SK-N-SH (cell line): Measurements from ENCODE around the gene FMO5. TPM values are rescaled to one million over a fixed set of nuclear protein-coding genes. Genes with fewer than 3 reads are reported as not detected.

Source experiments
- CTCF ChIA-PET: fragments of 300-600, 350-600 bp; formaldehyde crosslinking; extraction: SDS; loops from one replicate; lab custom pipeline; 2021; lab: Yijun Ruan, JAX
- POLR2A ChIA-PET: fragments of 350-600 bp; sonication (Branson Sonifier 250); formaldehyde crosslinking; extraction: SDS; loops from one replicate; lab custom pipeline; 2020; ENCODE audit warnings: antibody characterized with exemption, inconsistent platforms; lab: Yijun Ruan, JAX
- DNase-seq: peaks from one replicate; pipeline ENCODE4 v3.0.0; 2012
- H2AFZ ChIP-seq: fragments of 200-600 bp; sonication (generic); 2 replicates; pipeline ENCODE4 v1.8.1; 2016; ENCODE audit warnings: antibody characterized with exemption, mild to moderate bottlenecking, low read depth
- H3F3A ChIP-seq: fragments of 200-600 bp; sonication (generic); replicated peaks from 2 replicates; pipeline ENCODE3; 2016; ENCODE audit warnings: antibody characterized with exemption, mild to moderate bottlenecking; ENCODE audit not compliant: insufficient read depth
- H3K27ac ChIP-seq, 2 experiments: fragments of 200-500 bp in 1 of 2; fragments of 200-600 bp in 1 of 2; sonication (Bioruptor generic) in 1 of 2; sonication (generic), shearing (Covaris generic) in 1 of 2; 2 replicates each; pipeline versions ENCODE4 v1.5.1 to v1.6.1; 2014 to 2016; ENCODE audit warnings: low read depth in 2 of 2, inconsistent platforms in 1 of 2, low read length in 1 of 2, mild to moderate bottlenecking in 1 of 2, mixed read lengths in 1 of 2
- H3K27me3 ChIP-seq: fragments of 200-600 bp; sonication (generic), shearing (Covaris generic); 2 replicates; pipeline ENCODE4 v1.6.1; 2016; ENCODE audit warnings: mixed run types; ENCODE audit not compliant: insufficient read depth
- H3K36me3 ChIP-seq, 2 experiments: fragments of 200-500 bp in 1 of 2; fragments of 200-600 bp in 1 of 2; sonication (Bioruptor generic) in 1 of 2; sonication (generic) in 1 of 2; replicated peaks in 1 of 2; 2 replicates each; pipeline versions ENCODE3 to v1.5.1; 2014 to 2016; ENCODE audit warnings: low read length in 1 of 2, mild to moderate bottlenecking in 1 of 2; ENCODE audit not compliant: insufficient read depth in 2 of 2, control insufficient read depth in 1 of 2
- H3K4me1 ChIP-seq, 2 experiments: fragments of 200-500 bp in 1 of 2; fragments of 200-600 bp in 1 of 2; sonication (Bioruptor generic) in 1 of 2; sonication (generic), shearing (Covaris generic) in 1 of 2; 2 replicates each; pipeline versions ENCODE4 v1.5.1 to v1.6.1; 2014 to 2016; ENCODE audit warnings: low read depth in 1 of 2, low read length in 1 of 2, mixed run types in 1 of 2; ENCODE audit not compliant: insufficient read depth in 2 of 2, control insufficient read depth in 1 of 2
- H3K4me2 ChIP-seq: fragments of 200-600 bp; sonication (generic), shearing (Covaris generic); 2 replicates; pipeline ENCODE4 v1.6.1; 2017; ENCODE audit warnings: mixed run types
- H3K4me3 ChIP-seq, 2 experiments: fragments of 200-500 bp in 1 of 2; fragments of 200-600 bp in 1 of 2; sonication (Bioruptor generic) in 1 of 2; sonication (generic), shearing (Covaris generic) in 1 of 2; 2 replicates each; pipeline versions ENCODE4 v1.5.1 to v1.8.1; 2014 to 2016; ENCODE audit warnings: low read depth in 2 of 2, inconsistent platforms in 1 of 2, low read length in 1 of 2, mild to moderate bottlenecking in 1 of 2, mixed read lengths in 1 of 2, moderate library complexity in 1 of 2
- H3K79me2 ChIP-seq: fragments of 200-600 bp; sonication (generic); 2 replicates; pipeline ENCODE4 v1.8.1; 2017; ENCODE audit warnings: mild to moderate bottlenecking; ENCODE audit not compliant: insufficient read depth
- H3K9ac ChIP-seq: fragments of 200-600 bp; sonication (generic); 2 replicates; pipeline ENCODE4 v1.6.1; 2017; ENCODE audit warnings: mixed run types
- H3K9me2 ChIP-seq: fragments of 200-600 bp; sonication (generic); 2 replicates; pipeline ENCODE4 v1.6.1; 2017; ENCODE audit warnings: mixed run types
- H3K9me3 ChIP-seq: fragments of 200-600 bp; sonication (generic); 2 replicates; pipeline ENCODE4 v1.6.1; 2017; ENCODE audit warnings: mixed run types, mild to moderate bottlenecking, moderate library complexity
- H4K20me1 ChIP-seq: fragments of 200-600 bp; sonication (generic); 2 replicates; pipeline ENCODE4 v1.6.1; 2017; ENCODE audit warnings: mild to moderate bottlenecking, mixed run types; ENCODE audit not compliant: insufficient read depth
- CTCF ChIP-seq: fragments of 200-600 bp; sonication (generic); IDR thresholded peaks from 2 replicates; pipeline ENCODE4 v1.6.1; 2017; ENCODE audit warnings: antibody characterized with exemption, mild to moderate bottlenecking, moderate library complexity
- FOSL2 ChIP-seq: IDR thresholded peaks from 2 replicates; pipeline ENCODE4 v1.4.0; 2012; ENCODE audit warnings: low read depth, mild to moderate bottlenecking, moderate library complexity, borderline replicate concordance
- FOXJ3 ChIP-seq: sonication (generic); formaldehyde crosslinking; IDR thresholded peaks from 2 replicates; pipeline ENCODE4 v1.5.1; 2020; ENCODE audit warnings: mild to moderate bottlenecking, missing genetic modification reagents
- FOXM1 ChIP-seq: IDR thresholded peaks from 2 replicates; pipeline ENCODE4 v1.4.0; 2012; ENCODE audit warnings: low read depth, mild to moderate bottlenecking
- JUND ChIP-seq: IDR thresholded peaks from 2 replicates; pipeline ENCODE4 v1.4.0; 2012
- MXI1 ChIP-seq: IDR thresholded peaks from 2 replicates; pipeline ENCODE4 v1.6.1; 2012; ENCODE audit warnings: mild to moderate bottlenecking, low read depth, low read length, improper control_type of control experiment
- NFIC ChIP-seq: IDR thresholded peaks from 2 replicates; pipeline ENCODE4 v1.4.0; 2012; ENCODE audit warnings: borderline replicate concordance
- NRF1 ChIP-seq: IDR thresholded peaks from 2 replicates; pipeline ENCODE4 v1.6.1; 2012; ENCODE audit warnings: low read depth, mild to moderate bottlenecking, low read length
- POLR2AphosphoS5 ChIP-seq: IDR thresholded peaks from 2 replicates; pipeline ENCODE4 v1.6.1; 2012; ENCODE audit warnings: low read depth, low read length
- RAD21 ChIP-seq: IDR thresholded peaks from 2 replicates; pipeline ENCODE4 v1.6.1; 2012; ENCODE audit warnings: mild to moderate bottlenecking, low read length
- RXRA ChIP-seq: IDR thresholded peaks from 2 replicates; pipeline ENCODE4 v1.4.0; 2012; ENCODE audit warnings: low read depth, mild to moderate bottlenecking, borderline replicate concordance
- SIN3A ChIP-seq: IDR thresholded peaks from 2 replicates; pipeline ENCODE4 v1.6.1; 2012; ENCODE audit warnings: low read depth, mild to moderate bottlenecking, low read length, moderate library complexity, borderline replicate concordance
- SMC3 ChIP-seq: IDR thresholded peaks from 2 replicates; pipeline ENCODE4 v1.6.1; 2012; ENCODE audit warnings: low read depth, low read length, improper control_type of control experiment
- TCF12 ChIP-seq: IDR thresholded peaks from 2 replicates; pipeline ENCODE4 v1.4.0; 2012
- TEAD4 ChIP-seq: IDR thresholded peaks from 2 replicates; pipeline ENCODE4 v1.4.0; 2012; ENCODE audit warnings: mild to moderate bottlenecking, borderline replicate concordance; ENCODE audit not compliant: insufficient read depth
- USF1 ChIP-seq: IDR thresholded peaks from 2 replicates; pipeline ENCODE4 v1.4.0; 2012; ENCODE audit warnings: low read depth, borderline replicate concordance
- WGBS: methylation state at CpG from one replicate; pipeline ENCODE4 v1.1.6; 2017; ENCODE audit warnings: low lambda C conversion rate; 5-methylcytosine and 5-hydroxymethylcytosine counted together
- polyA plus RNA-seq, 3 experiments: library from polyadenylated mRNA; depleted of rRNA; stranded (reverse); fragments of >200 nt; gene quantifications; 2 replicates each; pipeline ENCODE4 v1.2.3, GENCODE V29; 2012

The FMO5 gene
- polyA plus RNA-seq, 1 of the 3 experiments (the other 2 are of a cell fraction) = 0.30 TPM

- H4K20me1 ChIP-seq = no peaks in the 10 kb centered on the region
- CTCF ChIA-PET = interaction anchor here (0.6 kb wide), 1 partner anchor 21 kb away, joined by 3 read pairs; no protein-coding TSS in a partner anchor
- H3K36me3 ChIP-seq = peaks cover 56 to 87% of the 10 kb centered on the region in 2 experiments
- H3K9me3 ChIP-seq = no peaks in the 10 kb centered on the region
- H3K4me1 ChIP-seq = no peaks in the 10 kb centered on the region
- H3K4me3 ChIP-seq = no peak overlapping the region
- no peak for TF ChIP-seq POLR2AphosphoS5
- TF ChIP-seq FOSL2 = peak; percentile 23; the same call in 1 of the 2 replicates
- no peak for TF ChIP-seq MXI1
- TF ChIP-seq, all 33 proteins: peak for 1
- 88% methylated on average over 3 of the region's 3 CpGs for WGBS
- DNase-seq = no peak
- no peaks in the 10 kb centered on the region for H3K27me3 ChIP-seq
- no peak overlapping the region for H3K27ac ChIP-seq
- H3K79me2 ChIP-seq = no peaks in the 10 kb centered on the region
- no peak overlapping the region for H3K4me2 ChIP-seq
- no peaks in the 10 kb centered on the region for H3K9me2 ChIP-seq
- POLR2A ChIA-PET = no interaction called here
- H2AFZ ChIP-seq = no peak overlapping the region
- no peaks in the 10 kb centered on the region for H3F3A ChIP-seq
- no peak overlapping the region for H3K9ac ChIP-seq
Measured at GRCh38 chr1:147264158-147264768, 39.1 kb upstream of the FMO5 start.

GRCh38 chr1:147260956-147261355, 35.8 kb upstream of the FMO5 start:
- H3K4me2 ChIP-seq = no peak overlapping the region
- H3K27me3 ChIP-seq = no peaks in the 10 kb centered on the region
- WGBS = 87% methylated on average over 4 of the region's 4 CpGs
- ChIA-PET CTCF (interaction anchor here (0.6 to 1.9 kb wide), 2 partner anchors 13 to 18 kb away, joined by 3 to 9 read pairs; no protein-coding TSS in a partner anchor), POLR2A (no interaction called here)
- no peaks in the 10 kb centered on the region for H3K9me2 ChIP-seq
- no peak overlapping the region for H3K27ac ChIP-seq
- no peak for DNase-seq
- H3K79me2 ChIP-seq = no peaks in the 10 kb centered on the region; the same call in 1 of the 2 replicates
- no peaks in the 10 kb centered on the region for H3K4me1 ChIP-seq
- H3K9ac ChIP-seq = no peak overlapping the region
- H2AFZ ChIP-seq = no peak overlapping the region
- H3K36me3 ChIP-seq = peaks cover 40 to 86% of the 10 kb centered on the region in 2 experiments
- no peak overlapping the region for H3K4me3 ChIP-seq
- no peak for TF ChIP-seq NRF1
- no peak for TF ChIP-seq SMC3
- TF ChIP-seq USF1 = no peak
- TF ChIP-seq FOXM1 = no peak
- TF ChIP-seq TEAD4 = no peak
- TF ChIP-seq NFIC = no peak
- no peak for TF ChIP-seq RAD21
- no peak for TF ChIP-seq TCF12
- TF ChIP-seq RXRA = no peak
- no peak for TF ChIP-seq FOXJ3 (CRISPR knock-in tag)
- no peak for TF ChIP-seq SIN3A
- no peak for TF ChIP-seq JUND
- TF ChIP-seq CTCF = no peak
- H3F3A ChIP-seq = no peaks in the 10 kb centered on the region
- no peaks in the 10 kb centered on the region for H3K9me3 ChIP-seq
- no peaks in the 10 kb centered on the region for H4K20me1 ChIP-seq
